Panc1 (cell line): ENCODE data around the gene PCYT2. TPM values are rescaled to one million over a fixed set of nuclear protein-coding genes. Genes with fewer than 3 reads are reported as not detected.
"Not testable (repeated sequence)": the region's sequence is repeated elsewhere in the genome, so short reads cannot be mapped to it uniquely, and the experiment has no call there.

ENCODE experiments used
- ATAC-seq: fragments of 200-7000 bp; cut with Tn5 transposase; 2 replicates; pipeline ENCODE4 v1.9.1; 2020; ENCODE audit warnings: mild to moderate bottlenecking, moderate library complexity
- BruUV-seq: library from RNA; stranded (reverse); fragments of 400-500 nt; replicated peaks from 2 replicates; lab custom pipeline; 2021; lab: Mats Ljungman, UMichigan
- CTCF ChIA-PET: fragments of 300-600 bp; sonication (Branson Sonifier 250); formaldehyde crosslinking; loops from one replicate; lab custom pipeline; 2022; ENCODE audit warnings: antibody characterized with exemption; lab: Charles Lee
- POLR2A ChIA-PET: fragments of 300-600 bp; sonication (Branson Sonifier 250); formaldehyde crosslinking; loops from one replicate; lab custom pipeline; 2022; ENCODE audit warnings: antibody characterized with exemption; lab: Charles Lee
- DNase-seq: peaks from one replicate; pipeline ENCODE4 v3.0.0-alpha.2; 2010; ENCODE audit warnings: low read depth, low spot score
- H3K27ac ChIP-seq: 2 replicates; pipeline ENCODE4 v1.5.1; 2011; ENCODE audit warnings: mild to moderate bottlenecking, low read length, inconsistent platforms
- H3K27me3 ChIP-seq: fragments of 200-500 bp; sonication (Bioruptor generic); 2 replicates; pipeline ENCODE4 v1.6.0; 2014; ENCODE audit warnings: low read length, inconsistent platforms; ENCODE audit not compliant: control insufficient read depth, insufficient read depth
- H3K36me3 ChIP-seq: fragments of 200-500 bp; sonication (Bioruptor generic); 2 replicates; pipeline ENCODE4 v1.5.1; 2014; ENCODE audit warnings: inconsistent platforms, mild to moderate bottlenecking, low read length, moderate library complexity; ENCODE audit not compliant: control insufficient read depth, insufficient read depth
- H3K4me1 ChIP-seq: 2 replicates; pipeline ENCODE4 v1.5.1; 2011; ENCODE audit warnings: inconsistent platforms, mild to moderate bottlenecking, low read length, moderate library complexity; ENCODE audit not compliant: control insufficient read depth, insufficient read depth
- H3K4me3 ChIP-seq, 2 experiments: 2 replicates each; pipeline ENCODE4 v1.5.1; 2011 to 2012; ENCODE audit warnings: low read depth in 2 of 2, low read length in 2 of 2, mild to moderate bottlenecking in 2 of 2, inconsistent platforms in 1 of 2, moderate library complexity in 1 of 2
- H3K9me3 ChIP-seq: fragments of 200-500 bp; sonication (Bioruptor generic); 2 replicates; pipeline ENCODE4 v1.5.1; 2014; ENCODE audit warnings: low read depth, mild to moderate bottlenecking, inconsistent platforms, low read length, moderate library complexity; ENCODE audit not compliant: control insufficient read depth, insufficient read depth
- POLR2AphosphoS5 ChIP-seq: IDR thresholded peaks from 2 replicates; pipeline ENCODE4 v1.6.1; 2012; ENCODE audit warnings: mild to moderate bottlenecking, low read depth, low read length, moderate library complexity
- SIN3A ChIP-seq: IDR thresholded peaks from 2 replicates; pipeline ENCODE4 v1.6.1; 2012; ENCODE audit warnings: low read depth, mild to moderate bottlenecking, low read length, moderate library complexity, borderline replicate concordance; ENCODE audit not compliant: insufficient read depth
- TCF7L2 ChIP-seq: IDR thresholded peaks from 2 replicates; pipeline ENCODE4 v1.6.1; 2011; ENCODE audit warnings: mild to moderate bottlenecking, low read depth, low read length, inconsistent platforms
- in situ Hi-C: cut with HindIII; loops from 2 replicates; pipeline ENCODE4 v1.10.0; 2016; ENCODE audit warnings: low sequenced_read_pairs, low pct_unique_long_range_greater_than_20kb
- intact Hi-C: fragments of 100-400 bp; cut with micrococcal nuclease; formaldehyde crosslinking; loops from one replicate; pipeline ENCODE4 v1.10.0; 2022; ENCODE audit not compliant: unreplicated experiment
- total RNA-seq: library from RNA; stranded (reverse); gene quantifications from one replicate; pipeline ENCODE4 v1.2.1, GENCODE V29; 2021; ENCODE audit not compliant: unreplicated experiment
- TF ChIP-seq, protein P1 (sequence below): fragments of 450-650 bp; IDR thresholded peaks from 2 replicates; pipeline ENCODE4 v1.5.1; 2017; ENCODE audit warnings: mild to moderate bottlenecking
- TF ChIP-seq, protein P2 (sequence below), 2 experiments: IDR thresholded peaks; 2 replicates each; pipeline ENCODE4 v1.6.1; 2011 to 2012; ENCODE audit warnings: low read depth in 2 of 2, control low read depth in 1 of 2, low read length in 1 of 2, mild to moderate bottlenecking in 1 of 2, moderate library complexity in 1 of 2; ENCODE audit not compliant: insufficient read depth in 1 of 2

PCYT2 gene
- total RNA-seq, 1 experiment from 2014 or later = 91.2 TPM

DNA sequence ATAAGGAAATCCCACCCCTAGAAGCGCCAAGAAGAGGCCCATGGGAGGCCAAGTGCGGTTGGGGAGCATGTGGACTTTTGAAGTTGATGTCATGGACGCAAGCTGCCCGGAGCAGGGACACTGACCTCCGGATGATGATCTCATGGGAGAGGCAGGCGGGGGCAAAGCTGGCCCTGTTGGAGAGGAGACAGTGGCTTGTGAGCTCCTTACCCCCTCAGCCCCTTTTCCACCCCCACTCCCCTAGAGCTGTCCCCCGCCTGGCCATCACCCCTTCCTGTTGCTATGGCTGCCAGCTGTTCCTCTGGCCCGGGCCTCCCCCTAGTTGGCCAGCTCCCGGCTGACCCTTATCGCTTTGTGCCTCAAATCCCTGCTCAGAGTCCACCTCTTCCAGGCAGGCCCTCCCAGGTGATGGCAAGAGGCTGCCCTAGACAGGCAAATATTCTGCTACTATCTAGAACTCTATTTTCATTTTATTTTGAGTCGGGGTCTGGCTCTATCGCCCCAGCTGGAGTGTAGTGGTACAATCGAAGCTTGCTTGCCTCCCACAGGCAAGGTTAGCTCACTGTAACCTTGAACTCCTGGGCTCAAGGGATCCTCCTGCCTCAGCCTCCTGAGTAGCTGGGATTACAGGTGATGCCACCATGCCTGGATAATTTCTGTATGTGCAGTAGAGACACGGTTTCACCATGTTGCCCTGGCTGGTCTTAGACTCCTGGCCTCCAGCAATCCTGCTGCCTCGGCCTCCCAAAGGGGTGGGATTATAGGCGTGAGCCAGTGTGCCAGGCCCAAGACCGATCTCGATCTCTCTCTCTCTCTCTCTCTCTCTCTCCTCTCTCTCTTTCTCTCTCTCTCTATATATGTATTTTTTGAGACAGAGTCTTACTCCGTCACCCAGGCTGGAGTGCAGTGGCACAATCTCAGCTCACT lies 43.2 kb upstream of the PCYT2 start:
- H3K9me3 ChIP-seq = no peaks in the 10 kb centered on the region
- no TSS peak for BruUV-seq
- H3K4me3 ChIP-seq = no peak overlapping the region
- TF ChIP-seq POLR2AphosphoS5 (no peak), SIN3A (no peak), TCF7L2 (no peak)
- TF ChIP-seq, protein P1, sequence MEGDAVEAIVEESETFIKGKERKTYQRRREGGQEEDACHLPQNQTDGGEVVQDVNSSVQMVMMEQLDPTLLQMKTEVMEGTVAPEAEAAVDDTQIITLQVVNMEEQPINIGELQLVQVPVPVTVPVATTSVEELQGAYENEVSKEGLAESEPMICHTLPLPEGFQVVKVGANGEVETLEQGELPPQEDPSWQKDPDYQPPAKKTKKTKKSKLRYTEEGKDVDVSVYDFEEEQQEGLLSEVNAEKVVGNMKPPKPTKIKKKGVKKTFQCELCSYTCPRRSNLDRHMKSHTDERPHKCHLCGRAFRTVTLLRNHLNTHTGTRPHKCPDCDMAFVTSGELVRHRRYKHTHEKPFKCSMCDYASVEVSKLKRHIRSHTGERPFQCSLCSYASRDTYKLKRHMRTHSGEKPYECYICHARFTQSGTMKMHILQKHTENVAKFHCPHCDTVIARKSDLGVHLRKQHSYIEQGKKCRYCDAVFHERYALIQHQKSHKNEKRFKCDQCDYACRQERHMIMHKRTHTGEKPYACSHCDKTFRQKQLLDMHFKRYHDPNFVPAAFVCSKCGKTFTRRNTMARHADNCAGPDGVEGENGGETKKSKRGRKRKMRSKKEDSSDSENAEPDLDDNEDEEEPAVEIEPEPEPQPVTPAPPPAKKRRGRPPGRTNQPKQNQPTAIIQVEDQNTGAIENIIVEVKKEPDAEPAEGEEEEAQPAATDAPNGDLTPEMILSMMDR = no peak
- TF ChIP-seq, protein P2, sequence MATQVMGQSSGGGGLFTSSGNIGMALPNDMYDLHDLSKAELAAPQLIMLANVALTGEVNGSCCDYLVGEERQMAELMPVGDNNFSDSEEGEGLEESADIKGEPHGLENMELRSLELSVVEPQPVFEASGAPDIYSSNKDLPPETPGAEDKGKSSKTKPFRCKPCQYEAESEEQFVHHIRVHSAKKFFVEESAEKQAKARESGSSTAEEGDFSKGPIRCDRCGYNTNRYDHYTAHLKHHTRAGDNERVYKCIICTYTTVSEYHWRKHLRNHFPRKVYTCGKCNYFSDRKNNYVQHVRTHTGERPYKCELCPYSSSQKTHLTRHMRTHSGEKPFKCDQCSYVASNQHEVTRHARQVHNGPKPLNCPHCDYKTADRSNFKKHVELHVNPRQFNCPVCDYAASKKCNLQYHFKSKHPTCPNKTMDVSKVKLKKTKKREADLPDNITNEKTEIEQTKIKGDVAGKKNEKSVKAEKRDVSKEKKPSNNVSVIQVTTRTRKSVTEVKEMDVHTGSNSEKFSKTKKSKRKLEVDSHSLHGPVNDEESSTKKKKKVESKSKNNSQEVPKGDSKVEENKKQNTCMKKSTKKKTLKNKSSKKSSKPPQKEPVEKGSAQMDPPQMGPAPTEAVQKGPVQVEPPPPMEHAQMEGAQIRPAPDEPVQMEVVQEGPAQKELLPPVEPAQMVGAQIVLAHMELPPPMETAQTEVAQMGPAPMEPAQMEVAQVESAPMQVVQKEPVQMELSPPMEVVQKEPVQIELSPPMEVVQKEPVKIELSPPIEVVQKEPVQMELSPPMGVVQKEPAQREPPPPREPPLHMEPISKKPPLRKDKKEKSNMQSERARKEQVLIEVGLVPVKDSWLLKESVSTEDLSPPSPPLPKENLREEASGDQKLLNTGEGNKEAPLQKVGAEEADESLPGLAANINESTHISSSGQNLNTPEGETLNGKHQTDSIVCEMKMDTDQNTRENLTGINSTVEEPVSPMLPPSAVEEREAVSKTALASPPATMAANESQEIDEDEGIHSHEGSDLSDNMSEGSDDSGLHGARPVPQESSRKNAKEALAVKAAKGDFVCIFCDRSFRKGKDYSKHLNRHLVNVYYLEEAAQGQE (IDR thresholded peaks at IDR 0.05; ENCODE audit: insufficient read depth in 1 of 2, low read depth in 2 of 2, low read length in 1 of 2) = no peak
- H3K36me3 ChIP-seq = no peaks in the 10 kb centered on the region
- H3K4me1 ChIP-seq = peaks cover 6% of the 10 kb centered on the region
- no peak overlapping the region for H3K27ac ChIP-seq
- in situ Hi-C loops (no loop called here), intact Hi-C loops (no loop called here)
- no peak for DNase-seq
- POLR2A ChIA-PET = interaction anchor here (0.9 kb wide), 1 partner anchor 18 kb away, joined by 5 read pairs; no protein-coding TSS in a partner anchor
- CTCF ChIA-PET = interaction anchor here (0.5 to 1.0 kb wide), 6 partner anchors 27 to 729 kb away, joined by 3 to 6 read pairs (median 4); partner anchors contain the start of genes ANAPC11 and MAFG
- ATAC-seq = no peak
- H3K27me3 ChIP-seq = no peaks in the 10 kb centered on the region

DNA sequence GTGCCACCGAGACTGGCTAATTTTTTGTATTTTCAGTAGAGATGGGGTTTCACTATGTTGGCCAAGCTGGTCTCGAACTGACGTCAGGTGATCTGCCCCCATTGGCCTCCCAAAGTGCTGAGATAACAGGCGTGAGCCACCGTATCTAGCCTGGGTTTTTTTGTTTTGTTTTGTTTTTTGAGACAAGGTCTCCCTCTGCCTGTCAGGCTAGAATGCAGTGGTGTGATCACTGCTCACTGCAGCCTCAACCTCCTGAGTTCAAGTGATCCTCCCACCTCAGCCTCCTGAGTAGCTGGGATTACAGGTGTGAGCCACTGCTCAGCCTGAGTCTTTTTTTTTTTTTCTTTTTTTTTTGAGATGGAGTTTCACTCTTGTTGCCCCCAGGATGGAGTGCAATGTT lies 42.2 kb upstream of the PCYT2 start:
- H3K4me3 ChIP-seq, DNase-seq, BruUV-seq, POLR2A ChIA-PET, H3K4me1 ChIP-seq, H3K27me3 ChIP-seq, H3K9me3 ChIP-seq, H3K36me3 ChIP-seq, H3K27ac ChIP-seq, in situ Hi-C loops, intact Hi-C loops: not testable (repeated sequence)
- 0 out of 2 replicates have a peak, but pooled peaks have one; percentile 55 for ATAC-seq
- CTCF ChIA-PET = interaction anchor here (0.7 kb wide), 2 partner anchors 36 to 98 kb away, joined by 3 read pairs; partner anchors contain the start of genes GPS1 and RFNG
